IMR-90 (cell line): ENCODE results near the gene DNAH9. TPM values are rescaled to one million over a fixed set of nuclear protein-coding genes. Genes with fewer than 3 reads are reported as not detected.

Experiments used
- ATAC-seq: fragments of 200-7000 bp; cut with Tn5 transposase; 2 replicates; pipeline ENCODE4 v1.9.1; 2020; ENCODE audit warnings: low read depth, mild to moderate bottlenecking, moderate library complexity
- BruUV-seq: library from RNA; stranded (reverse); fragments of 400-500 nt; replicated peaks from 2 replicates; lab custom pipeline; 2021; lab: Mats Ljungman, UMichigan
- CTCF ChIA-PET: fragments of 300-600 bp; formaldehyde crosslinking; extraction: SDS; loops from one replicate; lab custom pipeline; 2021; ENCODE audit warnings: antibody characterized with exemption; lab: Yijun Ruan, JAX
- POLR2A ChIA-PET: fragments of 300-600 bp; sonication (Branson Sonifier 250); formaldehyde crosslinking; loops from one replicate; lab custom pipeline; 2022; ENCODE audit warnings: antibody characterized with exemption; ENCODE audit not compliant: unreplicated experiment; lab: Charles Lee
- DNase-seq: peaks from one replicate; pipeline ENCODE4 v3.0.0; 2013
- H2AFZ ChIP-seq: replicated peaks from 2 replicates; pipeline ENCODE3; 2013; ENCODE audit warnings: low read length, mild to moderate bottlenecking; ENCODE audit not compliant: poor library complexity
- H2AK5ac ChIP-seq: 2 replicates; pipeline ENCODE4 v1.6.1; 2013; ENCODE audit warnings: low read depth, low read length, inconsistent platforms
- H2AK9ac ChIP-seq: replicated peaks from 2 replicates; pipeline ENCODE3; 2013; ENCODE audit warnings: mild to moderate bottlenecking, low read depth, low read length, moderate library complexity; ENCODE audit not compliant: poor library complexity
- H2BK120ac ChIP-seq: 2 replicates; pipeline ENCODE4 v1.6.1; 2013; ENCODE audit warnings: low read depth, low read length, inconsistent platforms
- H2BK15ac ChIP-seq: 3 replicates; pipeline ENCODE4 v1.6.1; 2013; ENCODE audit warnings: low read depth, low read length, inconsistent platforms
- H2BK20ac ChIP-seq: 2 replicates; pipeline ENCODE4 v1.6.1; 2013; ENCODE audit warnings: low read depth, mild to moderate bottlenecking, inconsistent platforms, low read length, moderate library complexity
- H2BK5ac ChIP-seq: 2 replicates; pipeline ENCODE4 v1.6.1; 2013; ENCODE audit warnings: mild to moderate bottlenecking, low read depth, low read length, inconsistent platforms; ENCODE audit not compliant: poor library complexity, severe bottlenecking
- H3K14ac ChIP-seq: replicated peaks from 2 replicates; pipeline ENCODE4 v1.6.1; 2013; ENCODE audit warnings: low read depth, low read length, inconsistent platforms
- H3K18ac ChIP-seq: 2 replicates; pipeline ENCODE4 v1.6.1; 2013; ENCODE audit warnings: low read depth, low read length, control low read depth
- H3K23ac ChIP-seq: 2 replicates; pipeline ENCODE4 v1.6.1; 2013; ENCODE audit warnings: low read depth, low read length, inconsistent platforms
- H3K27ac ChIP-seq: 2 replicates; pipeline ENCODE4 v1.5.1; 2013; ENCODE audit warnings: mild to moderate bottlenecking, control low read depth, low read length; ENCODE audit not compliant: insufficient read depth
- H3K27me3 ChIP-seq: 2 replicates; pipeline ENCODE4 v1.6.1; 2013; ENCODE audit warnings: low read length; ENCODE audit not compliant: control insufficient read depth, insufficient read depth
- H3K36me3 ChIP-seq: 2 replicates; pipeline ENCODE4 v1.6.1; 2013; ENCODE audit warnings: low read length, mixed read lengths; ENCODE audit not compliant: control insufficient read depth, insufficient read depth
- H3K4ac ChIP-seq: 2 replicates; pipeline ENCODE4 v1.6.1; 2013; ENCODE audit warnings: low read depth, low read length, inconsistent platforms
- H3K4me1 ChIP-seq: 2 replicates; pipeline ENCODE4 v1.6.1; 2013; ENCODE audit warnings: low read length, mixed read lengths; ENCODE audit not compliant: control insufficient read depth, insufficient read depth
- H3K4me2 ChIP-seq: 2 replicates; pipeline ENCODE4 v1.6.1; 2013; ENCODE audit warnings: low read depth, mild to moderate bottlenecking, control low read depth, low read length, moderate library complexity
- H3K4me3 ChIP-seq: 2 replicates; pipeline ENCODE4 v1.5.1; 2013; ENCODE audit warnings: low read depth, mild to moderate bottlenecking, control low read depth, low read length, moderate library complexity; ENCODE audit not compliant: insufficient read depth
- H3K56ac ChIP-seq: 2 replicates; pipeline ENCODE4 v1.6.1; 2013; ENCODE audit warnings: low read length, inconsistent platforms; ENCODE audit not compliant: insufficient read depth; ENCODE audit errors: extremely low read depth
- H3K79me1 ChIP-seq, 2 experiments: 2 replicates each; pipeline ENCODE4 v1.6.1; 2013; ENCODE audit warnings: low read length in 2 of 2, inconsistent platforms in 1 of 2, low read depth in 1 of 2
- H3K9ac ChIP-seq: 2 replicates; pipeline ENCODE4 v1.6.1; 2013; ENCODE audit warnings: low read depth, low read length, control low read depth
- H3K9me1 ChIP-seq: 2 replicates; pipeline ENCODE4 v1.6.1; 2013; ENCODE audit warnings: low read length, inconsistent platforms; ENCODE audit not compliant: insufficient read depth
- H3K9me3 ChIP-seq: 2 replicates; pipeline ENCODE4 v1.6.1; 2013; ENCODE audit warnings: low read length; ENCODE audit not compliant: control insufficient read depth, insufficient read depth
- H4K20me1 ChIP-seq: 2 replicates; pipeline ENCODE4 v1.6.1; 2013; ENCODE audit warnings: low read length, inconsistent platforms; ENCODE audit not compliant: insufficient read depth
- H4K5ac ChIP-seq: 2 replicates; pipeline ENCODE4 v1.6.1; 2013; ENCODE audit warnings: mild to moderate bottlenecking, low read depth, low read length, control low read depth
- H4K8ac ChIP-seq, 2 experiments: 2 replicates each; pipeline ENCODE4 v1.6.1; 2013; ENCODE audit warnings: low read depth in 2 of 2, low read length in 2 of 2, control low read depth in 1 of 2, inconsistent platforms in 1 of 2
- H4K91ac ChIP-seq: 2 replicates; pipeline ENCODE4 v1.6.1; 2013; ENCODE audit warnings: low read depth, low read length, inconsistent platforms; ENCODE audit not compliant: insufficient read depth
- BHLHE40 ChIP-seq: fragments of 150-350 bp; IDR thresholded peaks from 2 replicates; pipeline ENCODE4 v1.6.1; 2016; ENCODE audit warnings: mild to moderate bottlenecking, low read depth, low read length
- CEBPB ChIP-seq: IDR thresholded peaks from 2 replicates; pipeline ENCODE4 v1.6.1; 2012; ENCODE audit warnings: low read depth, low read length, improper control_type of control experiment
- FOS ChIP-seq: fragments of 150-350 bp; IDR thresholded peaks from 2 replicates; pipeline ENCODE4 v1.6.1; 2016; ENCODE audit warnings: low read depth, low read length
- POLR2A ChIP-seq: IDR thresholded peaks from 2 replicates; pipeline ENCODE4 v1.6.1; 2012; ENCODE audit warnings: mild to moderate bottlenecking, low read depth, low read length
- RAD21 ChIP-seq: IDR thresholded peaks from 2 replicates; pipeline ENCODE4 v1.6.1; 2012; ENCODE audit warnings: low read length, improper control_type of control experiment
- RFX5 ChIP-seq: IDR thresholded peaks from 2 replicates; pipeline ENCODE4 v1.8.0; 2012; ENCODE audit warnings: low read depth, mild to moderate bottlenecking, low read length, moderate library complexity
- dilution Hi-C: fragments of 300-500 bp; cut with HindIII; formaldehyde crosslinking; loops from one replicate; pipeline ENCODE4 v1.14.3; 2018; ENCODE audit warnings: low sequenced_read_pairs; ENCODE audit not compliant: unreplicated experiment
- in situ Hi-C: fragments of 300-500 bp; cut with MboI; formaldehyde crosslinking; loops from 3 replicates; pipeline ENCODE4 v1.14.3; 2019; ENCODE audit warnings: low sequenced_read_pairs, inconsistent platforms, mixed read lengths
- intact Hi-C: fragments of 100-400 bp; cut with micrococcal nuclease; formaldehyde crosslinking; loops from 2 replicates; pipeline ENCODE4 v1.10.0; 2022
- polyA plus RNA-seq, 3 experiments: library from polyadenylated mRNA; depleted of rRNA; stranded (reverse); fragments of >200 nt; gene quantifications; 2 replicates each; pipeline ENCODE4 v1.2.3, GENCODE V29; 2012; ENCODE audit warnings: low replicate concordance in 1 of 3
- total RNA-seq: library from RNA; depleted of rRNA; stranded (reverse); fragments of >200 nt; gene quantifications from 2 replicates; pipeline ENCODE4 v1.2.3, GENCODE V29; 2012
- TF ChIP-seq, protein P1 (sequence below): fragments of 150-350 bp; IDR thresholded peaks from 2 replicates; pipeline ENCODE4 v1.6.1; 2017; ENCODE audit warnings: mild to moderate bottlenecking, antibody characterized with exemption, low read length, low read depth

The DNAH9 gene
- total and polyA plus RNA-seq, 2 of the 4 experiments (the other 2 are of a cell fraction), result not detected

DNA sequence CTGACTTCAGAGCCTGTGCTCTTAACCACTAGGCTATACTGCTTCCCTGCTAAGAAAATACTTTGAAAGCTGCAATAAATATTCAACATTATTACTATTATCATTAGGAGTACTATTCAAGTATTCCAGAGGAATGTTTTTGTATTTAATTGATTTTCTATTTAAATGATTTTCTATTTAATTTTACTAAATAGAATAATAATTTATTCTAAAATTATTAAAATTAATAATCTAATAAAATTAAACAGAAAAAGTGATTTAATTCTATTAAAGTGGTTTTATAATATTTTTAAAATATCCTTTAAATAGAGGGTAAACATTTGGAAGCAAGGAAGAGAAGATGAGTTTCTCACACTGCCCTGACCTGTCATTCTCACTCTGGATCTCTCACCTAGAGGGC is 173.8 kb downstream of the DNAH9 start:
- ChIA-PET CTCF (no interaction called here), POLR2A (no interaction called here)
- DNase-seq, result no peak
- no peaks in the 10 kb centered on the region for H3K27me3 ChIP-seq
- no peak overlapping the region for H2AFZ ChIP-seq
- H3K14ac ChIP-seq, result no peak overlapping the region
- no peak overlapping the region for H2BK5ac ChIP-seq
- no peak overlapping the region for H4K5ac ChIP-seq
- H3K4ac ChIP-seq, result no peak overlapping the region
- H3K9me3 ChIP-seq, result peaks cover 19% of the 10 kb centered on the region
- H2BK120ac ChIP-seq, result no peak overlapping the region
- no peak overlapping the region for H2AK5ac ChIP-seq
- H3K27ac ChIP-seq, result no peak overlapping the region
- H3K56ac ChIP-seq, result no peak overlapping the region
- H4K20me1 ChIP-seq, result no peaks in the 10 kb centered on the region
- H3K4me3 ChIP-seq, result no peak overlapping the region
- no peaks in the 10 kb centered on the region for H3K36me3 ChIP-seq
- dilution Hi-C loops, result no loop called here
- no peak overlapping the region for H3K18ac ChIP-seq
- no peak overlapping the region for H4K91ac ChIP-seq
- intact Hi-C loops, result no loop called here
- TF ChIP-seq RAD21, result no peak
- no peak for TF ChIP-seq CEBPB
- no peak for TF ChIP-seq BHLHE40
- TF ChIP-seq RFX5, result no peak
- TF ChIP-seq, protein P1, sequence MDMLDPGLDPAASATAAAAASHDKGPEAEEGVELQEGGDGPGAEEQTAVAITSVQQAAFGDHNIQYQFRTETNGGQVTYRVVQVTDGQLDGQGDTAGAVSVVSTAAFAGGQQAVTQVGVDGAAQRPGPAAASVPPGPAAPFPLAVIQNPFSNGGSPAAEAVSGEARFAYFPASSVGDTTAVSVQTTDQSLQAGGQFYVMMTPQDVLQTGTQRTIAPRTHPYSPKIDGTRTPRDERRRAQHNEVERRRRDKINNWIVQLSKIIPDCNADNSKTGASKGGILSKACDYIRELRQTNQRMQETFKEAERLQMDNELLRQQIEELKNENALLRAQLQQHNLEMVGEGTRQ, result no peak
- no peak for TF ChIP-seq POLR2A
- TF ChIP-seq FOS, result no peak
- no peak overlapping the region for H2BK20ac ChIP-seq
- H3K4me2 ChIP-seq, result no peak overlapping the region
- no peak overlapping the region for H3K9ac ChIP-seq
- H3K4me1 ChIP-seq, result no peaks in the 10 kb centered on the region
- H3K9me1 ChIP-seq, result no peaks in the 10 kb centered on the region
- H2AK9ac ChIP-seq, result no peak overlapping the region
- H3K79me1 ChIP-seq, result no peaks in the 10 kb centered on the region
- in situ Hi-C loops, result no loop called here
- H2BK15ac ChIP-seq, result no peak overlapping the region
- H4K8ac ChIP-seq, result no peak overlapping the region
- no TSS peak for BruUV-seq
- no peak for ATAC-seq
- H3K23ac ChIP-seq, result no peak overlapping the region
